GM19193 (cell line): ENCODE results near the gene LRRC74B.

Experiments
- POLR2A ChIP-seq: IDR thresholded peaks from 4 replicates; pipeline ENCODE4 v1.6.1; 2011; ENCODE audit not compliant: insufficient read depth, insufficient read length; ENCODE audit errors: extremely low read depth

The LRRC74B gene

DNA sequence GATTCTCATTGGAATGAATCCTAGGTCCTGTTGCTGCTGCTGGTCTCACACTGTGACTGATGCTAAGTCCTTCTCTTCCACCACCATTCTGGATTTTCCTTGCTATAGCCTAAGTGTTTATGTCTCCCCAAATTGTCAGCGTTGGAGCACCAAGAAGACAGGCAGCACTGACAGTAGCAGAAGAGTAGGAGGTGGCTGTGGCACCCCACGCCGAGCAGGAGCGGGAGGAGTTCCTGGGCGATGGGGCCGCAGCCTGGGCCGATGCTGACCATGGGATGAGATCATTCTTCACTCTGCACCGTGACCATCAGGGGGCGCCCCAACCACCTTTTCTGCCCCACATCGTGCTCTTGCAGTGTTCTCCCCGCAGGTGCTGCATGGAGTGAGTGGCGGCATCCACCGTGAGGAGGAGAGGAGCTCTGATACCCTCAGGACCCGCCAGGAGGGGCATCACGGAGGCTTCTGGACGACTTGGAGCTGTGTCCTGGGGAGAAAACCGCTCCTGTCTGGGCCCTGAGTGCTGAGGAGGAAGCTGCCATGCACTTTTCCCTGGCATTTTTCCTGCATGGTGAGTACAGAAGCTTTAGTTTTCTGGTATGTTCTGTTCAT is 57.0 kb downstream of the LRRC74B start:
- TF ChIP-seq POLR2A, result no peak

DNA sequence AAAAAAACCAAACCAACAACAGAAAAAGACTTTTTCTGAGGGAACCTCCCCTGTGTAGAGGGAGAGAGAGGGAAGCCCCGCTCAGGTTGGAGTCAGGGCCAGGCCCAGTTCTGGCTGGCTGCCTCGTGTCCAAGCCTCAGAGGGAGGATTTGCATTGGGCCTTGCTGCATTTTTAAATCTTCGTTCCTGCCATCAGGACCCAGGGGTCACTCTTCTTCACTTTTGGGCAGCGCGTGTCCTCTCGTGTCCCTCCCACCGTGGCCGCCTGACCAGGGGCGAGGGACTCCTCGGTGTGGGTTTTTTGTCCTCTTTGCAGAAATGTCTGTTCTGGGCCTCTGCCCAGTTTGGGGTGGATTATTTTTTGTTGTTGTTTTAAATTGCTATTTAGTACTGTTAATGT is 57.9 kb downstream of the LRRC74B start:
- no peak for TF ChIP-seq POLR2A

DNA sequence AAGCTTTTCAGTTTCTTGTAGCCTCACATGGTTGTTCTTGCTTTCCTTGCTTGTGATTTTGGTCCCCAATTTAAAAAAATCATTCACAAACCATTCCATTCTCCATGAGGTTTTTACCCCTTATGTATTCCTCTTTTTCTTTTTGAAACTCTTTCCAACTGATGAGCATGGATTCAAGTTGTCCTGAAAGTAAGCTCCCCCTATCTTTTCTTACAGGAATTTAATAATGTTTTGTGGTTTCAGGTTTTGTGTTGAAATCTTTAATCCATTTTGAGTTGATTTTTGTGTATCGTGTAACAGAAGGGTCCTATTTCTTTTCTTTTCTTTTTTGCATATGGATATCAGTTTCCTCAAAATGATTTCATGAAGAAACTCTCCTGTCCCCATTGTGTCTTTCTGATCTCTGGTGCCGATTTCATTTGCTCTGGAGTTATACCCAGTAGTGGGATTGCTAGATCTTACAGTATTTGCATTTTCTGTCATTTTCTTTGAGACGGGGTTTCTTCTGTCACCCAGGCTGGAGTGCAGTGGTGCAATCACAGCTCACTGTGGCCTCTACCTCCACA is 58.5 kb downstream of the LRRC74B start:
- no peak for TF ChIP-seq POLR2A

DNA sequence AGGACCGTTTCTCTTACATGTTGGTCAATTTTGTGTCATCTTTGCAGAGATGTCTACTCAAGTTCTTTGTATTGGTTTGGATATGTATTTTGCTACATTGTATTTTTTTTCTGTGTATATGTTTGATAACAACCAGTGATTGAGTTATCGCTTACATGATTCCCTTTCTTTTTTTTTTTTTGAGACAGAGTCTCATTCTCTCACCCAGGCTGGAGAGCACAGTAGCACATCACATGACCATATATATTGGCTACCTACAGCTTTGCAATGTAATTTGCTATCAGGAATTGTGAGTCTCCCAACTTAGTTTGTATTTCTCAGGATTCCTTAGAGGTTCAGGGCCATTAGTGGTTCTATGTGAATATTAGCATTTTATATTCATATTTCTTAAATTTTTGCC is 59.5 kb downstream of the LRRC74B start:
- no peak for TF ChIP-seq POLR2A

DNA sequence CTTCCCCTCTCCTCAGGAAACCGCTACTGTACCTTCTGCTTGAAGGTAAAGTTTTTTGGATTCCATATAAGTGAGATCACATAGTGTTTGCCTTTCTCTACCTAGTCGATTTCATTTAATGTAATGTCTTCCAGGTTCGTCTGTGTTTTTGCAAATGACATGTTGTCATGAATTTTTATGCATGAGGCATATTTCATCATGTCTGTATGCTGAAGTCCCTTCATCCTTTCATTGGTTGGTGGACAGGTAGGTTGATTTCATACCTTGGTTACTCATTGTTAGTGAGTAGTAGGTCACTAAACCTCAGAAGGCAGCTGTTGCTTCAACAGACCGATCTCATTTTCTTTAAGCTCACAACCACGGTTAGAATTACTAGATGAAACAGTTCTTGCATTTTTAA is 60.3 kb downstream of the LRRC74B start:
- TF ChIP-seq POLR2A, result no peak

DNA sequence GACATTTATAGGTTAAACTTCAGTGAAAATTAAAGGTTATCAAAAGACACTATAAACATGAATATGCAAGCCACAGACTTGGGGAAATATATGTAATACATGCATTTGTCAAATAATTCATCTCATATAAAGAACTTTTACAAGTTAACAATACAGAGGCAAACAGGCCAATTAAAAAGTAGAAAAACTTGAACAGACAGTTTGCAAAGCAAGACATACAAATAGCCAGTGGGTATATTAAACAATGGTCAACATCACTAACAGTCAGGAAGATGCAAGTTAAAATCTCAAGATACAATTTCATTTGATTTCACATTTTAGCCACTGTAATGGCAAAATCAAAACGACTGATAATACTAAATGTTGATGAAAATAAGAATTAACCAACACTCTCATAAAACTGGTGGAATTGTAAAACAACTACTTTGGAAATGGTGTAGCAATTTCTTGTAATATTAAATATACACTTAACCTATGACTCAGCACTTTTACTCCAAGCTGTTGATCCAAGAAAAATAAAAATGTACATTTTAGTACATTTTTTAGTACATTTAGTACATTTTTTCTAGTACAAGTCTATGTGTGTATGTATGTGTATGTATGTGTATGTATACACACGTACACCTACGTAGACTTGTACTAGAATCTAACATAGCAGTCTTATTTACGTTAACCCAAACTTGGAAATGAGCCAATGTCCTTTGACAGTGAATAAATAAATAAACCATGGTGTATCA is 62.8 kb downstream of the LRRC74B start:
- TF ChIP-seq POLR2A, result no peak
